HepG2 (cell line): ENCODE measurements around the gene LAMA5. TPM values are rescaled to one million over a fixed set of nuclear protein-coding genes. Genes with fewer than 3 reads are reported as not detected.

Experiments
- ATAC-seq: fragments of 200-7000 bp; cut with Tn5 transposase; 3 replicates; pipeline ENCODE4 v1.9.1; 2020; ENCODE audit warnings: mild to moderate bottlenecking, moderate library complexity
- BruUV-seq: library from RNA; stranded (reverse); fragments of 400-500 nt; replicated peaks from 2 replicates; lab custom pipeline; 2021; lab: Mats Ljungman, UMichigan
- CTCF ChIA-PET: fragments of 300-600 bp; formaldehyde crosslinking; extraction: SDS; loops from one replicate; lab custom pipeline; 2021; ENCODE audit warnings: low total read pairs, inconsistent platforms, low intra/inter-chr PET ratio; lab: Yijun Ruan, JAX
- POLR2A ChIA-PET: fragments of 350-600 bp; sonication (Branson Sonifier 250); formaldehyde crosslinking; loops from one replicate; lab custom pipeline; 2020; ENCODE audit warnings: antibody characterized with exemption, inconsistent platforms; lab: Yijun Ruan, JAX
- DNase-seq: peaks from one replicate; pipeline ENCODE4 v3.0.0-alpha.2; 2015; ENCODE audit warnings: low spot score
- FAIRE-seq: peaks from 3 replicates; lab custom pipeline; 2011; peaks lifted over from hg19 to GRCh38; lab: Jason Lieb, UNC
- H2AFZ ChIP-seq: one replicate; pipeline ENCODE4 v1.6.1; 2011; ENCODE audit warnings: low read length, inconsistent platforms
- H3K27ac ChIP-seq: fragments of 300-600 bp; 3 replicates; pipeline ENCODE4 v1.8.0; 2011; ENCODE audit warnings: mixed run types, mild to moderate bottlenecking, mixed read lengths, low read length, inconsistent platforms; ENCODE audit not compliant: insufficient read depth; ENCODE audit errors: extremely low read length
- H3K27me3 ChIP-seq, 2 experiments: fragments of 200-600 bp in 1 of 2; 2 replicates in 1 of 2; 3 replicates in 1 of 2; pipeline versions ENCODE4 v1.6.0 to v1.8.0; 2011; ENCODE audit warnings: low read length in 2 of 2, mild to moderate bottlenecking in 2 of 2, moderate library complexity in 2 of 2, inconsistent platforms in 1 of 2; ENCODE audit not compliant: insufficient read depth in 2 of 2, control insufficient read depth in 1 of 2
- H3K36me3 ChIP-seq, 2 experiments: fragments of 200-600 bp in 1 of 2; replicated peaks in 1 of 2; 2 replicates in 1 of 2; 3 replicates in 1 of 2; pipeline versions ENCODE4 v1.5.1 to v1.8.0; 2011; ENCODE audit warnings: low read length in 2 of 2, inconsistent platforms in 1 of 2; ENCODE audit not compliant: insufficient read depth in 2 of 2, control insufficient read depth in 1 of 2
- H3K4me1 ChIP-seq: 2 replicates; pipeline ENCODE4 v1.5.1; 2012; ENCODE audit warnings: low read length, inconsistent platforms; ENCODE audit not compliant: insufficient read depth
- H3K4me2 ChIP-seq: 2 replicates; pipeline ENCODE4 v1.6.0; 2011; ENCODE audit warnings: low read depth, low read length, inconsistent platforms
- H3K4me3 ChIP-seq, 3 experiments: fragments of 200-600 bp in 1 of 3; sonication (generic), shearing (Covaris generic) in 1 of 3; replicated peaks in 1 of 3; 2 replicates each; pipeline ENCODE4 v1.5.1; 2011 to 2016; ENCODE audit warnings: low read length in 3 of 3, inconsistent platforms in 2 of 3, low read depth in 2 of 3, mild to moderate bottlenecking in 2 of 3, control low read depth in 1 of 3, mixed read lengths in 1 of 3; ENCODE audit not compliant: insufficient read depth in 1 of 3
- H3K79me2 ChIP-seq: one replicate; pipeline ENCODE4 v1.6.1; 2011; ENCODE audit warnings: low read length, inconsistent platforms; ENCODE audit not compliant: insufficient read depth
- H3K9ac ChIP-seq: 2 replicates; pipeline ENCODE4 v1.6.0; 2011; ENCODE audit warnings: mild to moderate bottlenecking, low read depth, low read length, inconsistent platforms; ENCODE audit not compliant: insufficient read depth
- H3K9me3 ChIP-seq: 2 replicates; pipeline ENCODE4 v1.5.1; 2012; ENCODE audit warnings: mild to moderate bottlenecking, low read length
- H4K20me1 ChIP-seq: 2 replicates; pipeline ENCODE4 v1.6.0; 2011; ENCODE audit warnings: inconsistent platforms, mild to moderate bottlenecking, low read length, moderate library complexity; ENCODE audit not compliant: insufficient read depth
- AGO2 ChIP-seq: fragments of 200-400 bp; formaldehyde crosslinking; optimal IDR thresholded peaks from 2 replicates; pipeline ENCODE3; 2017; ENCODE audit warnings: mild to moderate bottlenecking, low read depth, low read length, moderate library complexity
- KDM5B ChIP-seq: sonication (generic); formaldehyde crosslinking; IDR thresholded peaks from 2 replicates; pipeline ENCODE4 v1.4.0; 2020; ENCODE audit warnings: missing genetic modification reagents, mild to moderate bottlenecking, borderline replicate concordance
- MYC ChIP-seq: sonication (generic); formaldehyde crosslinking; IDR thresholded peaks from 2 replicates; pipeline ENCODE4 v1.9.0; 2021; ENCODE audit warnings: missing genetic modification reagents, borderline replicate concordance
- POLR2A ChIP-seq, 2 experiments: IDR thresholded peaks; 2 replicates each; pipeline ENCODE4 v1.6.1; 2011; ENCODE audit warnings: low read depth in 2 of 2, low read length in 2 of 2, mild to moderate bottlenecking in 1 of 2, moderate library complexity in 1 of 2; ENCODE audit not compliant: insufficient read depth in 1 of 2
- RBFOX2 ChIP-seq: fragments of 200-400 bp; formaldehyde crosslinking; IDR thresholded peaks from 2 replicates; pipeline ENCODE4 v1.6.1; 2017; ENCODE audit warnings: low read depth, mild to moderate bottlenecking, low read length
- SMAD9 ChIP-seq: sonication (generic); formaldehyde crosslinking; IDR thresholded peaks from 2 replicates; pipeline ENCODE4 v1.5.1; 2020; ENCODE audit warnings: mild to moderate bottlenecking, missing genetic modification reagents
- ZNF264 ChIP-seq: sonication (generic); formaldehyde crosslinking; IDR thresholded peaks from 2 replicates; pipeline ENCODE4 v1.4.0; 2020; ENCODE audit warnings: missing genetic modification reagents
- WGBS: methylation state at CpG from one replicate; pipeline ENCODE4 v1.1.6; 2017; ENCODE audit warnings: low lambda C conversion rate; 5-methylcytosine and 5-hydroxymethylcytosine counted together
- in situ Hi-C: cut with HindIII; loops from 2 replicates; pipeline ENCODE4 v1.10.0; 2017; ENCODE audit warnings: low pct_unique_long_range_greater_than_20kb; ENCODE audit not compliant: extremely low pct_ligation_motif_present
- intact Hi-C: fragments of 100-400 bp; cut with micrococcal nuclease; formaldehyde crosslinking; loops from one replicate; pipeline ENCODE4 v1.10.0; 2022; ENCODE audit not compliant: unreplicated experiment
- polyA plus RNA-seq, 8 experiments: library from polyadenylated mRNA; depleted of rRNA in 3 of 8; stranded (reverse) in 7 of 8; unstranded in 1 of 8; fragments of >200 nt; fragmentation: Illumina TruSeq in 4 of 8; extraction: Trizol in 4 of 8; gene quantifications; 2 replicates each; pipeline versions ENCODE4 v1.2.1 to v1.2.3, GENCODE V29; 2011 to 2016; ENCODE audit warnings: low read depth in 4 of 8, missing spikeins in 1 of 8, mixed read lengths in 1 of 8; ENCODE audit not compliant: insufficient read depth in 1 of 8
- total RNA-seq, 5 experiments: library from RNA; depleted of rRNA; stranded (reverse); fragments of >200 nt; fragmentation: Illumina TruSeq; extraction: Trizol; gene quantifications; 2 replicates each; pipeline ENCODE4 v1.2.3, GENCODE V29; 2016; ENCODE audit warnings: low read depth in 1 of 5
- TF ChIP-seq, protein P1 (sequence below): sonication (generic); formaldehyde crosslinking; IDR thresholded peaks from 2 replicates; pipeline ENCODE4 v1.4.0; 2020; ENCODE audit warnings: missing genetic modification reagents, borderline replicate concordance
- TF ChIP-seq, protein P2 (sequence below), 2 experiments: sonication (generic) in 1 of 2; formaldehyde crosslinking in 1 of 2; IDR thresholded peaks; 2 replicates each; pipeline versions ENCODE4 v1.4.0 to v1.6.1; 2016 to 2020; ENCODE audit warnings: borderline replicate concordance in 1 of 2, low read depth in 1 of 2, mild to moderate bottlenecking in 1 of 2, missing genetic modification reagents in 1 of 2

Gene LAMA5
- total and polyA plus RNA-seq, 2 of the 13 experiments (the other 11 are each of a cell fraction or from before 2014, with no cell fraction given): 21.0 to 44.7 TPM

DNA sequence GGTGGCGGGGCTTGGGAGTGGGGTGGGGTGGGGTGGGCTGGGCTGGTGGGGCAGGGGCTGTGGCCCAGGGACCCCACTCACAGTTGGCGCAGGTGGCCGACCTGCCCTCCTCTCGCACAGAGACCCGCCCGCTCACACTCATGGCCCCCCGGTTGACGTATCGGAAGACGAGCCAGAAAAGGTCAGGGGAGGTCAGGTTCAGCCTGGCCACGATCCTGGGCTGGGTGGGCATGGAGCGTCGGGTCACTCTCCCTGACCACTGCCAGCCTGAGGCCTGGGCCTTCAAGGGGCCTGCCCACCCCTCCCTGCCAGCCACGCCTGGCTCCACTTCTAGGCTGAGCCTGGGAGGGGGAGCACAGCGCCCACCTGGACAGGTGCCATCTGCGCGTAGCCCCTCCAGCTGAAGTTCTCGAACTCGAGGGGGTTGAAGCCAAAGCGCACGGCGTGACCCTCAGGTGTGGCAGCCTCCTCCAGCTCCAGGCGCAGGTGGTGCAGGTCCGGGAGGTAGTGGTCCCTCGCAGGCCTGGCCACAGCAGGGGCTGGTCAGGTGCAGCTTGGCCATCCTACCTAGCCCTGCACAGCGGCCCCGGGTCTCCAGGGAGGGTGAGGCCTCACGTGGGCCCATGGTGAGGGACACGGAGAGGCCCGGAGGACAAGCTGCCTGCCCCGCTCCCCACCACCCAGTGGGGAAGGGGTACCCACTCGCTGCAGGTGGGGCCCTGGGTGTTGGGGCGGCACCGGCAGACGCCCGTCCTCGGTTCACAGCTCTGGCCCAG, 33.1 kb downstream of the LAMA5 start (continued):
- TF ChIP-seq, protein P1, sequence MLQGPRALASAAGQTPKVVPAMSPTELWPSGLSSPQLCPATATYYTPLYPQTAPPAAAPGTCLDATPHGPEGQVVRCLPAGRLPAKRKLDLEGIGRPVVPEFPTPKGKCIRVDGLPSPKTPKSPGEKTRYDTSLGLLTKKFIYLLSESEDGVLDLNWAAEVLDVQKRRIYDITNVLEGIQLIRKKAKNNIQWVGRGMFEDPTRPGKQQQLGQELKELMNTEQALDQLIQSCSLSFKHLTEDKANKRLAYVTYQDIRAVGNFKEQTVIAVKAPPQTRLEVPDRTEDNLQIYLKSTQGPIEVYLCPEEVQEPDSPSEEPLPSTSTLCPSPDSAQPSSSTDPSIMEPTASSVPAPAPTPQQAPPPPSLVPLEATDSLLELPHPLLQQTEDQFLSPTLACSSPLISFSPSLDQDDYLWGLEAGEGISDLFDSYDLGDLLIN (CRISPR knock-in tag): no peak
- TF ChIP-seq SMAD9: no peak
- TF ChIP-seq POLR2A (IDR thresholded peaks at IDR 0.05; ENCODE audit: insufficient read depth in 1 of 2, low read depth in 2 of 2, low read length in 2 of 2): no peak

DNA sequence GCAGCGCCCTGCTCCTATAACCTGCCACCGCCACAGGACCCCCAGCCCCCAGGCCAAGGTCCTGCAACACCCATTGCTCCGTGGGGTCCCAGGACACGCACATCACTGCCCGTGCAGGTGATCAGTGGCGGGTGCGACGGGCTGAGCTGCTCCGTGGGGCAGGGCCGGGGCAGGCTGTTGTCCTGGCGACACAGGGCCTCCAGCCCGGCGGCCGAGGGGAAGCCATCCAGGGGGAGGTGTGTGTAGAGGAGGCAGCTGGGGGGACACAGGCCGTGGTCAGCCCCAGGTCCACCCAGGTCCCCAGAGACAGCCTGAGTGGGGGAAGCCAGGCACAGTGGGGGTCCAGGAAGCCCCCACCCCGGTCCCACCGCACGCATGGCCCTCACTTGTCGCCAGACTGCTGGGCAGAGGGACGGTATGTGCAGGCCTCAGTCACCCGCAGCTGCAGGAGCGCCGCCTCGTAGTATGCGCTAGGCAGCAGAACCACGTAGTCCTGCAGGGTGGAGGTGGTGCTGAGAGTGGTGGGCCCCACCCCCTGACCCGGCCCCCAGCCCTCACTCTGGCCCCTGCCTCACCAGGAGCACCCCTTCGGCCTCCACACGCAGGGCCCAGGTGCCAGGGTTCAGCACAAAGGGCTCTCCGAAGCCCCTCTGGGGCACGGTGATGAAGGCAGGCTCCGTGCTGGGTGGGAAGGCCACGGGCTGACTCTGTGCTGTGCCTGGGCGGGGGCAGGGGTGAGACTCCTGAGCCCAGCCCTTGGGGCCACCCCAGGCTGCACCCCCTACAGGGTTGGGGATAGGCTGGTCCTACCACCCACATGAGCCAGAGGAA, 33.9 kb downstream of the LAMA5 start:
- intact Hi-C loops: no loop called here
- DNase-seq: no peak
- peak; percentile 28; the same call in 1 of the 2 replicates for TF ChIP-seq RBFOX2
- TF ChIP-seq ZNF264: no peak
- TF ChIP-seq MYC: no peak
- TF ChIP-seq KDM5B (CRISPR knock-in tag): no peak
- TF ChIP-seq AGO2: peak; percentile 79
- TF ChIP-seq, protein P2, sequence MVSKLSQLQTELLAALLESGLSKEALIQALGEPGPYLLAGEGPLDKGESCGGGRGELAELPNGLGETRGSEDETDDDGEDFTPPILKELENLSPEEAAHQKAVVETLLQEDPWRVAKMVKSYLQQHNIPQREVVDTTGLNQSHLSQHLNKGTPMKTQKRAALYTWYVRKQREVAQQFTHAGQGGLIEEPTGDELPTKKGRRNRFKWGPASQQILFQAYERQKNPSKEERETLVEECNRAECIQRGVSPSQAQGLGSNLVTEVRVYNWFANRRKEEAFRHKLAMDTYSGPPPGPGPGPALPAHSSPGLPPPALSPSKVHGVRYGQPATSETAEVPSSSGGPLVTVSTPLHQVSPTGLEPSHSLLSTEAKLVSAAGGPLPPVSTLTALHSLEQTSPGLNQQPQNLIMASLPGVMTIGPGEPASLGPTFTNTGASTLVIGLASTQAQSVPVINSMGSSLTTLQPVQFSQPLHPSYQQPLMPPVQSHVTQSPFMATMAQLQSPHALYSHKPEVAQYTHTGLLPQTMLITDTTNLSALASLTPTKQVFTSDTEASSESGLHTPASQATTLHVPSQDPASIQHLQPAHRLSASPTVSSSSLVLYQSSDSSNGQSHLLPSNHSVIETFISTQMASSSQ (IDR thresholded peaks at IDR 0.05; ENCODE audit: low read depth): no peak
- TF ChIP-seq, protein P2 (CRISPR knock-in tag; IDR thresholded peaks at IDR 0.05; ENCODE audit: borderline replicate concordance): 0 out of 2 replicates have a peak, but pooled peaks have one; percentile 24
- TF ChIP-seq, all 625 proteins: peak for 3
- ChIA-PET POLR2A (interaction anchor here (1.6 kb wide), 1 partner anchor 36 kb away, joined by 5 read pairs; no protein-coding TSS in a partner anchor), CTCF (no interaction called here)
- Histone ChIP-seq H3K4me3 (no peak overlapping the region), H3K27ac (no peak overlapping the region), H3K4me1 (no peaks in the 10 kb centered on the region), H2AFZ (no peak overlapping the region), H3K4me2 (no peak overlapping the region), H3K79me2 (no peaks in the 10 kb centered on the region), H3K9ac (no peak overlapping the region), H3K9me3 (no peaks in the 10 kb centered on the region), H3K36me3 (peaks cover 77 to 93% of the 10 kb centered on the region in 2 experiments), H3K27me3 (no peaks in the 10 kb centered on the region), H4K20me1 (no peaks in the 10 kb centered on the region; the same call in 1 of the 2 replicates)
- ATAC-seq (no peak), FAIRE-seq (no peak)
- BruUV-seq: no TSS peak
- in situ Hi-C loops: no loop called here
- WGBS: 99% methylated on average over 31 of the region's 34 CpGs
